ENCODE results near the gene SETDB1.

GRCh38 chr1:151005729-151006319 is 79.7 kb downstream of the SETDB1 start:
- TF ChIP-seq POLR2A (IDR thresholded peaks at IDR 0.05) (no peak), CTCF (IDR thresholded peaks at IDR 0.05) (no peak)
